IMR-90 (cell line): ENCODE data around the gene FAM20C. TPM values are rescaled to one million over a fixed set of nuclear protein-coding genes. Genes with fewer than 3 reads are reported as not detected.

Experiments
- ATAC-seq: fragments of 200-7000 bp; cut with Tn5 transposase; 2 replicates; pipeline ENCODE4 v1.9.1; 2020; ENCODE audit warnings: low read depth, mild to moderate bottlenecking, moderate library complexity
- BruUV-seq: library from RNA; stranded (reverse); fragments of 400-500 nt; replicated peaks from 2 replicates; lab custom pipeline; 2021; lab: Mats Ljungman, UMichigan
- CTCF ChIA-PET: fragments of 300-600 bp; formaldehyde crosslinking; extraction: SDS; loops from one replicate; lab custom pipeline; 2021; ENCODE audit warnings: antibody characterized with exemption; lab: Yijun Ruan, JAX
- POLR2A ChIA-PET: fragments of 300-600 bp; sonication (Branson Sonifier 250); formaldehyde crosslinking; loops from one replicate; lab custom pipeline; 2022; ENCODE audit warnings: antibody characterized with exemption; ENCODE audit not compliant: unreplicated experiment; lab: Charles Lee
- DNase-seq: peaks from one replicate; pipeline ENCODE4 v3.0.0; 2013
- H2AFZ ChIP-seq: replicated peaks from 2 replicates; pipeline ENCODE3; 2013; ENCODE audit warnings: low read length, mild to moderate bottlenecking; ENCODE audit not compliant: poor library complexity
- H2AK5ac ChIP-seq: 2 replicates; pipeline ENCODE4 v1.6.1; 2013; ENCODE audit warnings: low read depth, low read length, inconsistent platforms
- H2AK9ac ChIP-seq: replicated peaks from 2 replicates; pipeline ENCODE3; 2013; ENCODE audit warnings: mild to moderate bottlenecking, low read depth, low read length, moderate library complexity; ENCODE audit not compliant: poor library complexity
- H2BK120ac ChIP-seq: 2 replicates; pipeline ENCODE4 v1.6.1; 2013; ENCODE audit warnings: low read depth, low read length, inconsistent platforms
- H2BK15ac ChIP-seq: 3 replicates; pipeline ENCODE4 v1.6.1; 2013; ENCODE audit warnings: low read depth, low read length, inconsistent platforms
- H2BK20ac ChIP-seq: 2 replicates; pipeline ENCODE4 v1.6.1; 2013; ENCODE audit warnings: low read depth, mild to moderate bottlenecking, inconsistent platforms, low read length, moderate library complexity
- H2BK5ac ChIP-seq: 2 replicates; pipeline ENCODE4 v1.6.1; 2013; ENCODE audit warnings: mild to moderate bottlenecking, low read depth, low read length, inconsistent platforms; ENCODE audit not compliant: poor library complexity, severe bottlenecking
- H3K14ac ChIP-seq: replicated peaks from 2 replicates; pipeline ENCODE4 v1.6.1; 2013; ENCODE audit warnings: low read depth, low read length, inconsistent platforms
- H3K18ac ChIP-seq: 2 replicates; pipeline ENCODE4 v1.6.1; 2013; ENCODE audit warnings: low read depth, low read length, control low read depth
- H3K23ac ChIP-seq: 2 replicates; pipeline ENCODE4 v1.6.1; 2013; ENCODE audit warnings: low read depth, low read length, inconsistent platforms
- H3K27ac ChIP-seq: 2 replicates; pipeline ENCODE4 v1.5.1; 2013; ENCODE audit warnings: mild to moderate bottlenecking, control low read depth, low read length; ENCODE audit not compliant: insufficient read depth
- H3K27me3 ChIP-seq: 2 replicates; pipeline ENCODE4 v1.6.1; 2013; ENCODE audit warnings: low read length; ENCODE audit not compliant: control insufficient read depth, insufficient read depth
- H3K36me3 ChIP-seq: 2 replicates; pipeline ENCODE4 v1.6.1; 2013; ENCODE audit warnings: low read length, mixed read lengths; ENCODE audit not compliant: control insufficient read depth, insufficient read depth
- H3K4ac ChIP-seq: 2 replicates; pipeline ENCODE4 v1.6.1; 2013; ENCODE audit warnings: low read depth, low read length, inconsistent platforms
- H3K4me1 ChIP-seq: 2 replicates; pipeline ENCODE4 v1.6.1; 2013; ENCODE audit warnings: low read length, mixed read lengths; ENCODE audit not compliant: control insufficient read depth, insufficient read depth
- H3K4me2 ChIP-seq: 2 replicates; pipeline ENCODE4 v1.6.1; 2013; ENCODE audit warnings: low read depth, mild to moderate bottlenecking, control low read depth, low read length, moderate library complexity
- H3K4me3 ChIP-seq: 2 replicates; pipeline ENCODE4 v1.5.1; 2013; ENCODE audit warnings: low read depth, mild to moderate bottlenecking, control low read depth, low read length, moderate library complexity; ENCODE audit not compliant: insufficient read depth
- H3K56ac ChIP-seq: 2 replicates; pipeline ENCODE4 v1.6.1; 2013; ENCODE audit warnings: low read length, inconsistent platforms; ENCODE audit not compliant: insufficient read depth; ENCODE audit errors: extremely low read depth
- H3K79me1 ChIP-seq, 2 experiments: 2 replicates each; pipeline ENCODE4 v1.6.1; 2013; ENCODE audit warnings: low read length in 2 of 2, inconsistent platforms in 1 of 2, low read depth in 1 of 2
- H3K9ac ChIP-seq: 2 replicates; pipeline ENCODE4 v1.6.1; 2013; ENCODE audit warnings: low read depth, low read length, control low read depth
- H3K9me1 ChIP-seq: 2 replicates; pipeline ENCODE4 v1.6.1; 2013; ENCODE audit warnings: low read length, inconsistent platforms; ENCODE audit not compliant: insufficient read depth
- H3K9me3 ChIP-seq: 2 replicates; pipeline ENCODE4 v1.6.1; 2013; ENCODE audit warnings: low read length; ENCODE audit not compliant: control insufficient read depth, insufficient read depth
- H4K20me1 ChIP-seq: 2 replicates; pipeline ENCODE4 v1.6.1; 2013; ENCODE audit warnings: low read length, inconsistent platforms; ENCODE audit not compliant: insufficient read depth
- H4K5ac ChIP-seq: 2 replicates; pipeline ENCODE4 v1.6.1; 2013; ENCODE audit warnings: mild to moderate bottlenecking, low read depth, low read length, control low read depth
- H4K8ac ChIP-seq, 2 experiments: 2 replicates each; pipeline ENCODE4 v1.6.1; 2013; ENCODE audit warnings: low read depth in 2 of 2, low read length in 2 of 2, control low read depth in 1 of 2, inconsistent platforms in 1 of 2
- H4K91ac ChIP-seq: 2 replicates; pipeline ENCODE4 v1.6.1; 2013; ENCODE audit warnings: low read depth, low read length, inconsistent platforms; ENCODE audit not compliant: insufficient read depth
- CEBPB ChIP-seq: IDR thresholded peaks from 2 replicates; pipeline ENCODE4 v1.6.1; 2012; ENCODE audit warnings: low read depth, low read length, improper control_type of control experiment
- MXI1 ChIP-seq: IDR thresholded peaks from 2 replicates; pipeline ENCODE4 v1.6.1; 2012; ENCODE audit warnings: low read depth, mild to moderate bottlenecking, low read length, moderate library complexity, borderline replicate concordance
- RAD21 ChIP-seq: IDR thresholded peaks from 2 replicates; pipeline ENCODE4 v1.6.1; 2012; ENCODE audit warnings: low read length, improper control_type of control experiment
- RFX5 ChIP-seq: IDR thresholded peaks from 2 replicates; pipeline ENCODE4 v1.8.0; 2012; ENCODE audit warnings: low read depth, mild to moderate bottlenecking, low read length, moderate library complexity
- WGBS, 2 experiments: methylation state at CpG; one replicate each; pipeline versions ENCODE4 v1.1.5 to v1.1.7; 2013; ENCODE audit warnings: missing lambda C conversion rate in 2 of 2; ENCODE audit not compliant: insufficient read length in 1 of 2; ENCODE audit errors: extremely low coverage in 2 of 2; 5-methylcytosine and 5-hydroxymethylcytosine counted together
- dilution Hi-C: fragments of 300-500 bp; cut with HindIII; formaldehyde crosslinking; loops from one replicate; pipeline ENCODE4 v1.14.3; 2018; ENCODE audit warnings: low sequenced_read_pairs; ENCODE audit not compliant: unreplicated experiment
- in situ Hi-C: fragments of 300-500 bp; cut with MboI; formaldehyde crosslinking; loops from 3 replicates; pipeline ENCODE4 v1.14.3; 2019; ENCODE audit warnings: low sequenced_read_pairs, inconsistent platforms, mixed read lengths
- intact Hi-C: fragments of 100-400 bp; cut with micrococcal nuclease; formaldehyde crosslinking; loops from 2 replicates; pipeline ENCODE4 v1.10.0; 2022
- polyA plus RNA-seq, 3 experiments: library from polyadenylated mRNA; depleted of rRNA; stranded (reverse); fragments of >200 nt; gene quantifications; 2 replicates each; pipeline ENCODE4 v1.2.3, GENCODE V29; 2012; ENCODE audit warnings: low replicate concordance in 1 of 3
- total RNA-seq: library from RNA; depleted of rRNA; stranded (reverse); fragments of >200 nt; gene quantifications from 2 replicates; pipeline ENCODE4 v1.2.3, GENCODE V29; 2012
- TF ChIP-seq, protein P1 (sequence below): fragments of 150-350 bp; IDR thresholded peaks from 2 replicates; pipeline ENCODE4 v1.6.1; 2017; ENCODE audit warnings: mild to moderate bottlenecking, antibody characterized with exemption, low read length, low read depth

The FAM20C gene
- total and polyA plus RNA-seq, 2 of the 4 experiments (the other 2 are of a cell fraction), result 7.7 to 36.6 TPM

DNA sequence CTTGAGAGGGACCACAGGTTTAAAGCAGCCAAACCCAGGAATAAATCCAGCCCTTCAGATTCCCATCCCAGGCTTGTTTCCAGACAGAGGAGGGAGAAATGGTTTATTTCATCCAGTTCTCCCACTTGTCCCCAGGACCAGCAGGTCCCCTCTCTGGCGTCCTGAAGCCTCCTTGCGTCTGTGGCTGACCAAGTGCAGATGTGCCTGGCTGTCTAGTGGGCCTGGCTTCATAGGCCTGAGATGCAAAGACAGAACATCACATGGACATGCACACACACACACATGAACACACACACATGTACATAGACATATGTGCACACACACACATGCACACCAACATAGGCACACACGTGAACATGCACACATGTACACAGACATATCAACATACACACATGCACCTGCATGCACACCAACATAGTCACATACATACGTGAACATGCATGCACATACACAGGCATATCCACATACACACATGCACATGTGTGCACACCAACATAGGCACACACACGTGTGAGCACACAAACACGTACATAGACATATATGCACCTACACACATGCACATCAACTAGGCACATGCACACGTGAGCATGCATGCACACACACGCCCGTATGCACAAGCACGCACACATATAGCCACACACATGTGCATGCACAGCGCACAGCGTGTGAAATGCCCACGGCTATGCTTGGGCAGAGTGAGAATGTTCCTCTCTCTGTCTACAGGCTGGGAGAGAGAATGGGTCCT, 108.3 kb downstream of the FAM20C start (continued):
- no peak for TF ChIP-seq RAD21

DNA sequence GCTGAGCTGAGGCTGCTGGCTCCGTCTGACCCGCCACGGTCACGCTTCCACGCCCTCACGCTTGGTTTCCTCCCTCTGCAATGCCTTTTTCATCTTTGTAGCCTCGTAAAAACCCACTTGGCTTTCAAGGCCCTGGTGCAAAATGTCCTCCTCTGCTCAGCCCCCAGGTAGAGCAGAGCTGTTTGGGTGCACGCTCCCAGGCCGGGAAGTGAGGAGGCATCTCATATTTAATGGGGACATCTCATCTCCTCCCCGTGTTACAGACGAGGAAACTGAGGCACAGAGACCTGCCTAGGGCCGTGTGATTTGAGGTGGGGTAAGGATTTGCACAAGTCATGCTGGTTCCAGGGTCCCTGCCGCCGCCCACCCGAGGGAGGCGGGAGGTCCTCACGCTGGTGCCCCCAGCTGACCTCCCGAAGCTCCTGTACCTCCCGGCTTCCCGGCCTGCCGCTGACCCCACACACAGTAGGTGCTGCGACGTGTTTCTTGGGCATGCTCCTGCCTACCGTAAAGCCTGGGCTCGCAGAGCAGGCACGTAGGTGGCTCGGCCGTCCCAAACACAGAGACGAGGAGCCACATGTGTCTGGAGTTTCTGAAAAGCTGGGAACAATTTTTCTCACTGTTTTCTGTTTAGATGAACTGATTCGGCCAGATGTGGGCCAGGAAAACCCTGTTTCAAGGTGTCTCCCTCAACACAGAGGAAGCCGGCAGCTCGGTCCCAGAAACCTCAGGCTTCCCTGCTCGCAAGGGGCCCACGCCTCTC, 109.1 kb downstream of the FAM20C start:
- CTCF ChIA-PET, result no interaction called here
- Histone ChIP-seq H2AK9ac (no peak overlapping the region), H2BK15ac (no peak overlapping the region), H4K91ac (no peak overlapping the region), H2AK5ac (no peak overlapping the region), H4K20me1 (peaks cover 3% of the 10 kb centered on the region; the same call in 1 of the 2 replicates), H2BK120ac (no peak overlapping the region), H3K4me2 (no peak overlapping the region), H3K36me3 (no peaks in the 10 kb centered on the region), H4K8ac (no peak overlapping the region), H3K14ac (no peak overlapping the region), H3K56ac (no peak overlapping the region), H3K27ac (no peak overlapping the region), H2AFZ (no peak overlapping the region), H3K4me3 (no peak overlapping the region), H3K4me1 (no peaks in the 10 kb centered on the region), H3K23ac (no peak overlapping the region), H3K18ac (no peak overlapping the region), H2BK20ac (no peak overlapping the region), H3K27me3 (peaks cover 28% of the 10 kb centered on the region; the same call in 1 of the 2 replicates), H3K9me1 (0 out of 2 replicates have a peak, but pooled peaks cover 4% of the 10 kb centered on the region), H4K5ac (no peak overlapping the region), H3K4ac (no peak overlapping the region), H3K9me3 (no peaks in the 10 kb centered on the region; the same call in 1 of the 2 replicates), H3K9ac (no peak overlapping the region), H3K79me1 (no peaks in the 10 kb centered on the region), H2BK5ac (no peak overlapping the region)
- BruUV-seq, result no TSS peak
- no peak for TF ChIP-seq RFX5
- no peak for TF ChIP-seq CEBPB
- TF ChIP-seq, protein P1, sequence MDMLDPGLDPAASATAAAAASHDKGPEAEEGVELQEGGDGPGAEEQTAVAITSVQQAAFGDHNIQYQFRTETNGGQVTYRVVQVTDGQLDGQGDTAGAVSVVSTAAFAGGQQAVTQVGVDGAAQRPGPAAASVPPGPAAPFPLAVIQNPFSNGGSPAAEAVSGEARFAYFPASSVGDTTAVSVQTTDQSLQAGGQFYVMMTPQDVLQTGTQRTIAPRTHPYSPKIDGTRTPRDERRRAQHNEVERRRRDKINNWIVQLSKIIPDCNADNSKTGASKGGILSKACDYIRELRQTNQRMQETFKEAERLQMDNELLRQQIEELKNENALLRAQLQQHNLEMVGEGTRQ, result no peak
- no peak for TF ChIP-seq MXI1
- intact Hi-C loops (no loop called here), in situ Hi-C loops (no loop called here), dilution Hi-C loops (no loop called here)
- DNase-seq (no peak), ATAC-seq (no peak)
- POLR2A ChIA-PET, result no interaction called here
- WGBS, 2 experiments, result 70% methylated on average over 15 of the region's 34 CpGs; no CpG with 5 or more reads in 1 of the 2 experiments
